GM10248 (cell line): ENCODE measurements around the gene POLR2F.

Experiments
- CTCF ChIA-PET: fragments of 300-600 bp; sonication (Branson Sonifier 250); formaldehyde crosslinking; extraction: SDS; loops from one replicate; lab custom pipeline; 2021; ENCODE audit warnings: antibody characterized with exemption; lab: Yijun Ruan, JAX
- POLR2A ChIA-PET: fragments of 350-650 bp; sonication (Branson Sonifier 250); formaldehyde crosslinking; extraction: SDS; loops from one replicate; lab custom pipeline; 2020; ENCODE audit warnings: antibody characterized with exemption; lab: Yijun Ruan, JAX
- DNase-seq: peaks from one replicate; pipeline ENCODE4 v3.0.0; 2012; ENCODE audit errors: extremely low spot score
- TF ChIP-seq, protein P1 (sequence below): IDR thresholded peaks from 2 replicates; pipeline ENCODE4 v1.5.1; 2012; ENCODE audit warnings: mild to moderate bottlenecking, low read depth; ENCODE audit errors: extremely low read depth, missing control alignments, control extremely low read depth

POLR2F gene

DNA sequence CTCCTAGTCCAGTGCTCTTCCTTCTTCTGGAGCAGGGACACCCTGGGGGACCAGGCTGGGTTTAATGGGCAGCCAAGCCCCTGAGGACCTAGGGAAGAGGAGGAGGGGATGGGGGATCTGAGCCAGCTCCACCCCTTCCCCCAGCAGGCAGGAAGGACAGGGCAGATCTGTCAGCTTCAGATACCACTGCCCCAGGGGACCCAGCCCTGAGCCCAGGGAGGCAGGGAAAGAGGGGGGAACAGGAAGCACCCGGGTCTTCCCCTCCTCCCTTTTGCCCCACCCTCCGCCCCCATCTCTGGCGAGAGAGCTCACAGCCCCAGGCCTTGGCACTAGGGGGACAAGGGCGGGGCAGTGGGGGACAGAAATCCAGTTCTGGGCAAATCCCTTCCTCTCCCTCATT is 42.6 kb downstream of the POLR2F start:
- DNase-seq: no peak
- ChIA-PET CTCF (interaction anchor here (1.8 kb wide), 2 partner anchors 10 to 57 kb away, joined by 5 to 6 read pairs; no protein-coding TSS in a partner anchor), POLR2A (interaction anchor here (0.6 kb wide), 1 partner anchor 9 kb away, joined by 3 read pairs; no protein-coding TSS in a partner anchor)
- TF ChIP-seq, protein P1, sequence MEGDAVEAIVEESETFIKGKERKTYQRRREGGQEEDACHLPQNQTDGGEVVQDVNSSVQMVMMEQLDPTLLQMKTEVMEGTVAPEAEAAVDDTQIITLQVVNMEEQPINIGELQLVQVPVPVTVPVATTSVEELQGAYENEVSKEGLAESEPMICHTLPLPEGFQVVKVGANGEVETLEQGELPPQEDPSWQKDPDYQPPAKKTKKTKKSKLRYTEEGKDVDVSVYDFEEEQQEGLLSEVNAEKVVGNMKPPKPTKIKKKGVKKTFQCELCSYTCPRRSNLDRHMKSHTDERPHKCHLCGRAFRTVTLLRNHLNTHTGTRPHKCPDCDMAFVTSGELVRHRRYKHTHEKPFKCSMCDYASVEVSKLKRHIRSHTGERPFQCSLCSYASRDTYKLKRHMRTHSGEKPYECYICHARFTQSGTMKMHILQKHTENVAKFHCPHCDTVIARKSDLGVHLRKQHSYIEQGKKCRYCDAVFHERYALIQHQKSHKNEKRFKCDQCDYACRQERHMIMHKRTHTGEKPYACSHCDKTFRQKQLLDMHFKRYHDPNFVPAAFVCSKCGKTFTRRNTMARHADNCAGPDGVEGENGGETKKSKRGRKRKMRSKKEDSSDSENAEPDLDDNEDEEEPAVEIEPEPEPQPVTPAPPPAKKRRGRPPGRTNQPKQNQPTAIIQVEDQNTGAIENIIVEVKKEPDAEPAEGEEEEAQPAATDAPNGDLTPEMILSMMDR: no peak

- POLR2A ChIA-PET: no interaction called here
- CTCF ChIA-PET: interaction anchor here (1.8 kb wide), 1 partner anchor 56 kb away, joined by 6 read pairs; no protein-coding TSS in a partner anchor
- TF ChIP-seq, protein P1: no peak
- no peak for DNase-seq
Observed at GRCh38 chr22:37996515-37997246, 43.2 kb downstream of the POLR2F start.

GRCh38 chr22:37998543-37998942 is 45.0 kb downstream of the POLR2F start:
- ChIA-PET CTCF (no interaction called here), POLR2A (no interaction called here)
- TF ChIP-seq, protein P1: no peak
- DNase-seq: no peak

GRCh38 chr22:37999236-37999635 is 45.7 kb downstream of the POLR2F start:
- POLR2A ChIA-PET: no interaction called here
- no peak for DNase-seq
- CTCF ChIA-PET: interaction anchor here (1.6 kb wide), 1 partner anchor 13 kb away, joined by 3 read pairs; no protein-coding TSS in a partner anchor
- TF ChIP-seq, protein P1: no peak

DNA sequence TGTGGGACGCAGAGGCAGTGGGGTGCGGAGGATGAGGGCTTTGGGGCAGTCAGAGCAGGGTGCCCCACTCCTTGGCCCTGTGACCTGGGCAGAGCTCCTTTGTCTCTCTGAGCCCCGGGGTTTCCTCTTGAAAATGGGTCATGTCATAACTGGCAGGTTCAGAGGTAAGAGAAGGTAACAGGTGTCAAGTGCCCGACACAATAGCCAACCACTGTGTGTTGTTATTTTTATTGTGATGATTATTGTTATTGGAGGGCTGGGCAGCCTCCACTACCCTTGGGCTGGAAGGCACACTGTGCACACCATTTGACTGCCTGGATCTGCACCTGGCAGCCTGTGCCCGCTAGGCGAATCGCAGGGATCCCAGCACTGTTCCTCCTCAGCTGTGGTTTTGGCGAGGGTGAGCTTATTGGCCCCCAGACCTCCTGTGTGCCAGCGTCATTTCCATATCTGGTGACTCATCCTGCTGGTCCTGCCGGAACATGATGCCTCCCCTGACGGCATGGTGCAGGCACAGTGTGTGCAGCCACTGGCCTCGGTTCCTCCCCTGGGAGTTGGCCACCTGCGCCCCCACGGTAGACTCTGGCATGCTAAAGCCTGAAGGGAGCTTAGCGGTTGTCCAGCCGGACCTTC is 46.3 kb downstream of the POLR2F start:
- no peak for DNase-seq
- CTCF ChIA-PET: interaction anchor here (1.6 kb wide), 1 partner anchor 12 kb away, joined by 3 read pairs; no protein-coding TSS in a partner anchor
- TF ChIP-seq, protein P1: no peak
- POLR2A ChIA-PET: no interaction called here

- ChIA-PET CTCF (interaction anchor here (2.0 kb wide), 1 partner anchor 11 kb away, joined by 5 read pairs; no protein-coding TSS in a partner anchor), POLR2A (no interaction called here)
- DNase-seq: no peak
- TF ChIP-seq, protein P1: no peak
Observed at GRCh38 chr22:38005943-38006342, 52.4 kb downstream of the POLR2F start.
